GM23338 (cell line): ENCODE data around the gene PRLH. TPM values are rescaled to one million over a fixed set of nuclear protein-coding genes. Genes with fewer than 3 reads are reported as not detected.

Source experiments
- CREB1 ChIP-seq: fragments of 250-450 bp; sonication (Bioruptor Pico); IDR thresholded peaks from 2 replicates; pipeline ENCODE4 v1.5.0; 2020; ENCODE audit warnings: low read depth, mild to moderate bottlenecking, moderate library complexity
- EZH2 ChIP-seq: fragments of 200-600 bp; sonication (generic); IDR thresholded peaks from one replicate; pipeline ENCODE4 v1.8.0; 2017; ENCODE audit warnings: antibody characterized with exemption, mild to moderate bottlenecking, low read depth; ENCODE audit not compliant: unreplicated experiment
- EZH2phosphoT487 ChIP-seq: fragments of 200-600 bp; sonication (generic); IDR thresholded peaks from one replicate; pipeline ENCODE4 v1.8.1; 2018; ENCODE audit warnings: antibody characterized with exemption; ENCODE audit not compliant: unreplicated experiment
- STAT1 ChIP-seq: IDR thresholded peaks from one replicate; pipeline ENCODE4 v1.6.1; 2016; ENCODE audit warnings: antibody characterized with exemption; ENCODE audit not compliant: unreplicated experiment
- ZNF114 ChIP-seq: fragments of 250-450 bp; sonication (Bioruptor Pico); IDR thresholded peaks from 2 replicates; pipeline ENCODE4 v1.5.0; 2020; ENCODE audit warnings: mild to moderate bottlenecking, moderate library complexity
- ZNF331 ChIP-seq: fragments of 250-450 bp; sonication (Bioruptor Pico); IDR thresholded peaks from 2 replicates; pipeline ENCODE4 v1.5.0; 2020; ENCODE audit warnings: low read depth, mild to moderate bottlenecking, moderate library complexity
- polyA plus RNA-seq: library from polyadenylated mRNA; unstranded; fragments of >200 nt; fragmentation: Nextera tagmentation; extraction: Ambion mirVana; gene quantifications from 2 replicates; pipeline ENCODE4 v1.2.1, GENCODE V29; 2016
- total RNA-seq: library from RNA; depleted of rRNA; stranded (reverse); fragments of >200 nt; shearing (Covaris generic); gene quantifications from 2 replicates; pipeline ENCODE4 v1.2.3, GENCODE V29; 2014
- TF ChIP-seq, protein P1 (sequence below): fragments of 250-450 bp; sonication (Bioruptor Pico); IDR thresholded peaks from 2 replicates; pipeline ENCODE4 v1.5.0; 2020; ENCODE audit warnings: mild to moderate bottlenecking, moderate library complexity
- TF ChIP-seq, protein P2 (sequence below): IDR thresholded peaks from one replicate; pipeline ENCODE4 v1.6.1; 2018; ENCODE audit warnings: antibody characterized with exemption; ENCODE audit not compliant: unreplicated experiment

The PRLH gene
- total and polyA plus RNA-seq, 2 experiments from 2014 or later = not detected

DNA sequence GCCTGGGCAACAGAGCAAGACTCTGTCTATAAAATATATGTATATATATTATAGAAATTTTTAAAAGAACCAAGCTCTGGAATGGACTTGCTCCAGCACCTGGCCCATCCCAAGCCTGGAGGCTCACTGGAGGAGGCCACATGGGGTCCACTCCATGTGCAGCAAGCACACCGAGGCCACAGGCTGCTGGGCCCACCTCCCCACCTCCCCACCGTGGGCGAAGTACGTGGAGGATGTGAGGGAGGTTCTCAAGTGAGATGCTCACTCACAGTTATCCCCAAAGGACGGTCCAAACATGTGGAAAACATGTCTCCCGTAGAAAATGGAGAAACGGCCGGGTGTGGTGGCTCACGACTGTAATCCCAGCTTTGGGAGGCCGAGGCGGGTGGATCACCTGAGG is 38.0 kb downstream of the PRLH start (continued):
- TF ChIP-seq, protein P1, sequence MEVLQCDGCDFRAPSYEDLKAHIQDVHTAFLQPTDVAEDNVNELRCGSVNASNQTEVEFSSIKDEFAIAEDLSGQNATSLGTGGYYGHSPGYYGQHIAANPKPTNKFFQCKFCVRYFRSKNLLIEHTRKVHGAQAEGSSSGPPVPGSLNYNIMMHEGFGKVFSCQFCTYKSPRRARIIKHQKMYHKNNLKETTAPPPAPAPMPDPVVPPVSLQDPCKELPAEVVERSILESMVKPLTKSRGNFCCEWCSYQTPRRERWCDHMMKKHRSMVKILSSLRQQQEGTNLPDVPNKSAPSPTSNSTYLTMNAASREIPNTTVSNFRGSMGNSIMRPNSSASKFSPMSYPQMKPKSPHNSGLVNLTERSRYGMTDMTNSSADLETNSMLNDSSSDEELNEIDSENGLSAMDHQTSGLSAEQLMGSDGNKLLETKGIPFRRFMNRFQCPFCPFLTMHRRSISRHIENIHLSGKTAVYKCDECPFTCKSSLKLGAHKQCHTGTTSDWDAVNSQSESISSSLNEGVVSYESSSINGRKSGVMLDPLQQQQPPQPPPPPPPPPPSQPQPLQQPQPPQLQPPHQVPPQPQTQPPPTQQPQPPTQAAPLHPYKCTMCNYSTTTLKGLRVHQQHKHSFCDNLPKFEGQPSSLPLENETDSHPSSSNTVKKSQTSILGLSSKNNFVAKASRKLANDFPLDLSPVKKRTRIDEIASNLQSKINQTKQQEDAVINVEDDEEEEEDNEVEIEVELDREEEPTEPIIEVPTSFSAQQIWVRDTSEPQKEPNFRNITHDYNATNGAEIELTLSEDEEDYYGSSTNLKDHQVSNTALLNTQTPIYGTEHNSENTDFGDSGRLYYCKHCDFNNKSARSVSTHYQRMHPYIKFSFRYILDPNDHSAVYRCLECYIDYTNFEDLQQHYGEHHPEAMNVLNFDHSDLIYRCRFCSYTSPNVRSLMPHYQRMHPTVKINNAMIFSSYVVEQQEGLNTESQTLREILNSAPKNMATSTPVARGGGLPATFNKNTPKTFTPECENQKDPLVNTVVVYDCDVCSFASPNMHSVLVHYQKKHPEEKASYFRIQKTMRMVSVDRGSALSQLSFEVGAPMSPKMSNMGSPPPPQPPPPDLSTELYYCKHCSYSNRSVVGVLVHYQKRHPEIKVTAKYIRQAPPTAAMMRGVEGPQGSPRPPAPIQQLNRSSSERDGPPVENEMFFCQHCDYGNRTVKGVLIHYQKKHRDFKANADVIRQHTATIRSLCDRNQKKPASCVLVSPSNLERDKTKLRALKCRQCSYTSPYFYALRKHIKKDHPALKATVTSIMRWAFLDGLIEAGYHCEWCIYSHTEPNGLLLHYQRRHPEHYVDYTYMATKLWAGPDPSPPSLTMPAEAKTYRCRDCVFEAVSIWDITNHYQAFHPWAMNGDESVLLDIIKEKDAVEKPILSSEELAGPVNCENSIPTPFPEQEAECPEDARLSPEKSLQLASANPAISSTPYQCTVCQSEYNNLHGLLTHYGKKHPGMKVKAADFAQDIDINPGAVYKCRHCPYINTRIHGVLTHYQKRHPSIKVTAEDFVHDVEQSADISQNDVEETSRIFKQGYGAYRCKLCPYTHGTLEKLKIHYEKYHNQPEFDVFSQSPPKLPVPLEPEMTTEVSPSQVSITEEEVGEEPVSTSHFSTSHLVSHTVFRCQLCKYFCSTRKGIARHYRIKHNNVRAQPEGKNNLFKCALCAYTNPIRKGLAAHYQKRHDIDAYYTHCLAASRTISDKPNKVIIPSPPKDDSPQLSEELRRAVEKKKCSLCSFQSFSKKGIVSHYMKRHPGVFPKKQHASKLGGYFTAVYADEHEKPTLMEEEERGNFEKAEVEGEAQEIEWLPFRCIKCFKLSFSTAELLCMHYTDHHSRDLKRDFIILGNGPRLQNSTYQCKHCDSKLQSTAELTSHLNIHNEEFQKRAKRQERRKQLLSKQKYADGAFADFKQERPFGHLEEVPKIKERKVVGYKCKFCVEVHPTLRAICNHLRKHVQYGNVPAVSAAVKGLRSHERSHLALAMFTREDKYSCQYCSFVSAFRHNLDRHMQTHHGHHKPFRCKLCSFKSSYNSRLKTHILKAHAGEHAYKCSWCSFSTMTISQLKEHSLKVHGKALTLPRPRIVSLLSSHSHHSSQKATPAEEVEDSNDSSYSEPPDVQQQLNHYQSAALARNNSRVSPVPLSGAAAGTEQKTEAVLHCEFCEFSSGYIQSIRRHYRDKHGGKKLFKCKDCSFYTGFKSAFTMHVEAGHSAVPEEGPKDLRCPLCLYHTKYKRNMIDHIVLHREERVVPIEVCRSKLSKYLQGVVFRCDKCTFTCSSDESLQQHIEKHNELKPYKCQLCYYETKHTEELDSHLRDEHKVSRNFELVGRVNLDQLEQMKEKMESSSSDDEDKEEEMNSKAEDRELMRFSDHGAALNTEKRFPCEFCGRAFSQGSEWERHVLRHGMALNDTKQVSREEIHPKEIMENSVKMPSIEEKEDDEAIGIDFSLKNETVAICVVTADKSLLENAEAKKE (CRISPR knock-in tag) = no peak
- TF ChIP-seq CREB1 (CRISPR knock-in tag) = no peak
- TF ChIP-seq, protein P2, sequence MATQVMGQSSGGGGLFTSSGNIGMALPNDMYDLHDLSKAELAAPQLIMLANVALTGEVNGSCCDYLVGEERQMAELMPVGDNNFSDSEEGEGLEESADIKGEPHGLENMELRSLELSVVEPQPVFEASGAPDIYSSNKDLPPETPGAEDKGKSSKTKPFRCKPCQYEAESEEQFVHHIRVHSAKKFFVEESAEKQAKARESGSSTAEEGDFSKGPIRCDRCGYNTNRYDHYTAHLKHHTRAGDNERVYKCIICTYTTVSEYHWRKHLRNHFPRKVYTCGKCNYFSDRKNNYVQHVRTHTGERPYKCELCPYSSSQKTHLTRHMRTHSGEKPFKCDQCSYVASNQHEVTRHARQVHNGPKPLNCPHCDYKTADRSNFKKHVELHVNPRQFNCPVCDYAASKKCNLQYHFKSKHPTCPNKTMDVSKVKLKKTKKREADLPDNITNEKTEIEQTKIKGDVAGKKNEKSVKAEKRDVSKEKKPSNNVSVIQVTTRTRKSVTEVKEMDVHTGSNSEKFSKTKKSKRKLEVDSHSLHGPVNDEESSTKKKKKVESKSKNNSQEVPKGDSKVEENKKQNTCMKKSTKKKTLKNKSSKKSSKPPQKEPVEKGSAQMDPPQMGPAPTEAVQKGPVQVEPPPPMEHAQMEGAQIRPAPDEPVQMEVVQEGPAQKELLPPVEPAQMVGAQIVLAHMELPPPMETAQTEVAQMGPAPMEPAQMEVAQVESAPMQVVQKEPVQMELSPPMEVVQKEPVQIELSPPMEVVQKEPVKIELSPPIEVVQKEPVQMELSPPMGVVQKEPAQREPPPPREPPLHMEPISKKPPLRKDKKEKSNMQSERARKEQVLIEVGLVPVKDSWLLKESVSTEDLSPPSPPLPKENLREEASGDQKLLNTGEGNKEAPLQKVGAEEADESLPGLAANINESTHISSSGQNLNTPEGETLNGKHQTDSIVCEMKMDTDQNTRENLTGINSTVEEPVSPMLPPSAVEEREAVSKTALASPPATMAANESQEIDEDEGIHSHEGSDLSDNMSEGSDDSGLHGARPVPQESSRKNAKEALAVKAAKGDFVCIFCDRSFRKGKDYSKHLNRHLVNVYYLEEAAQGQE = no peak
- no peak for TF ChIP-seq ZNF114 (CRISPR knock-in tag)
- no peak for TF ChIP-seq ZNF331 (CRISPR knock-in tag)
- no peak for TF ChIP-seq EZH2
- TF ChIP-seq STAT1 = no peak
- TF ChIP-seq EZH2phosphoT487 = no peak
